Measurements from ENCODE around the gene CIPC. TPM values are rescaled to one million over a fixed set of nuclear protein-coding genes. Genes with fewer than 3 reads are reported as not detected.

The CIPC gene
- total and polyA plus RNA-seq, 2 of the 4 experiments (the other 2 are of a cell fraction), result 6.6 to 12.9 TPM

GRCh38 chr14:77130386-77130785 is 32.3 kb downstream of the CIPC start:
- no peak overlapping the region for H3K27ac ChIP-seq (ENCODE audit: insufficient read depth, low read length)
- H3K4me3 ChIP-seq (ENCODE audit: insufficient read depth, low read depth, low read length), result no peak overlapping the region
- no peak overlapping the region for H4K8ac ChIP-seq (ENCODE audit: low read depth in 2 of 2, low read length in 2 of 2)
- no peaks in the 10 kb centered on the region for H3K9me1 ChIP-seq (ENCODE audit: insufficient read depth, low read length)
- H2BK15ac ChIP-seq (ENCODE audit: low read depth, low read length), result no peak overlapping the region
- TF ChIP-seq RCOR1 (IDR thresholded peaks at IDR 0.05; ENCODE audit: insufficient replicate concordance, low read length), result no peak
- no peak for TF ChIP-seq NFE2L2 (IDR thresholded peaks at IDR 0.05; ENCODE audit: low read depth, low read length)
- TF ChIP-seq RFX5 (IDR thresholded peaks at IDR 0.05; ENCODE audit: low read depth, low read length), result no peak
- TF ChIP-seq CHD1 (IDR thresholded peaks at IDR 0.05; ENCODE audit: low read depth, low read length), result no peak
- no peak for TF ChIP-seq MAFK (IDR thresholded peaks at IDR 0.05; ENCODE audit: low read depth, low read length)
- no peak for TF ChIP-seq MAZ (IDR thresholded peaks at IDR 0.05; ENCODE audit: borderline replicate concordance, low read depth, low read length)
- TF ChIP-seq ELK1 (IDR thresholded peaks at IDR 0.05; ENCODE audit: borderline replicate concordance, low read depth, low read length), result no peak
- dilution Hi-C loops (cut with HindIII; ENCODE audit: low sequenced_read_pairs, unreplicated experiment) (no loop called here), intact Hi-C loops (cut with micrococcal nuclease) (no loop called here), in situ Hi-C loops (cut with MboI; ENCODE audit: low sequenced_read_pairs) (no loop called here)
- H3K36me3 ChIP-seq (ENCODE audit: control insufficient read depth, insufficient read depth, low read length), result no peaks in the 10 kb centered on the region
- H3K9ac ChIP-seq (ENCODE audit: low read depth, low read length), result no peak overlapping the region
- ChIA-PET CTCF (no interaction called here), POLR2A (ENCODE audit: unreplicated experiment) (no interaction called here)
- no peak overlapping the region for H4K5ac ChIP-seq (ENCODE audit: low read depth, low read length)
- no peak overlapping the region for H3K14ac ChIP-seq (replicated peaks; ENCODE audit: low read depth, low read length)
- H3K18ac ChIP-seq (ENCODE audit: low read depth, low read length), result no peak overlapping the region
- no peak overlapping the region for H3K56ac ChIP-seq (ENCODE audit: extremely low read depth, insufficient read depth, low read length)
- DNase-seq (no peak), ATAC-seq (ENCODE audit: low read depth) (no peak)
- H3K79me1 ChIP-seq (ENCODE audit: low read depth in 1 of 2, low read length in 2 of 2), result no peaks in the 10 kb centered on the region
- H2AK9ac ChIP-seq (replicated peaks; ENCODE audit: low read depth, low read length, poor library complexity), result no peak overlapping the region
- no peak overlapping the region for H2BK5ac ChIP-seq (ENCODE audit: low read depth, low read length, poor library complexity, severe bottlenecking)
- peaks cover 54% of the 10 kb centered on the region for H3K27me3 ChIP-seq (ENCODE audit: control insufficient read depth, insufficient read depth, low read length)
- H3K4ac ChIP-seq (ENCODE audit: low read depth, low read length), result no peak overlapping the region
- no peak overlapping the region for H2AFZ ChIP-seq (replicated peaks; ENCODE audit: low read length, poor library complexity)
- BruUV-seq (replicated peaks), result no TSS peak
- no peak overlapping the region for H2AK5ac ChIP-seq (ENCODE audit: low read depth, low read length)
- WGBS, 2 experiments (ENCODE audit: extremely low coverage in 2 of 2, insufficient read length in 1 of 2), result no CpG with 5 or more reads among the region's 3 CpGs
- no peaks in the 10 kb centered on the region for H3K9me3 ChIP-seq (ENCODE audit: control insufficient read depth, insufficient read depth, low read length)
- H3K4me2 ChIP-seq (ENCODE audit: low read depth, low read length), result no peak overlapping the region
- H4K91ac ChIP-seq (ENCODE audit: insufficient read depth, low read depth, low read length), result no peak overlapping the region
- no peaks in the 10 kb centered on the region for H4K20me1 ChIP-seq (ENCODE audit: insufficient read depth, low read length)
- no peaks in the 10 kb centered on the region for H3K4me1 ChIP-seq (ENCODE audit: control insufficient read depth, insufficient read depth, low read length)
- H2BK20ac ChIP-seq (ENCODE audit: low read depth, low read length), result no peak overlapping the region
- no peak overlapping the region for H2BK120ac ChIP-seq (ENCODE audit: low read depth, low read length)
- no peak overlapping the region for H3K23ac ChIP-seq (ENCODE audit: low read depth, low read length)

All from IMR-90 (cell line).